Heart left ventricle (tissue), 16 donors: ENCODE data around the gene AFDN. TPM values are rescaled to one million over a fixed set of nuclear protein-coding genes. Genes with fewer than 3 reads are reported as not detected.

Source experiments
- ATAC-seq, 4 donors: fragments of 200-7000 bp; cut with Tn5 transposase; one replicate each; pipeline ENCODE4 v1.9.1; 2020 to 2022; ENCODE audit warnings: moderate library complexity in 4 of 4, mild to moderate bottlenecking in 3 of 4, moderate number of reproducible peaks in 1 of 4
- DNase-seq, 5 donors: peaks; one replicate each; pipeline ENCODE4 v3.0.0-alpha.2; 2020
- H3K27ac ChIP-seq, 12 donors: fragments of 200-600 bp; sonication (generic) in 4 of 12; one replicate each; pipeline versions ENCODE4 v1.5.0 to v1.8.0; 2016 to 2022; ENCODE audit warnings: mild to moderate bottlenecking in 2 of 12
- H3K27me3 ChIP-seq, 9 donors: fragments of 200-600 bp; sonication (generic) in 2 of 9; one replicate each; pipeline versions ENCODE4 v1.5.1 to v1.8.0; 2016 to 2022; ENCODE audit warnings: mild to moderate bottlenecking in 3 of 9
- H3K36me3 ChIP-seq, 9 donors: fragments of 200-600 bp; sonication (generic) in 2 of 9; one replicate each; pipeline versions ENCODE4 v1.5.0 to v1.8.0; 2018 to 2022; ENCODE audit warnings: mild to moderate bottlenecking in 2 of 9
- H3K4me1 ChIP-seq, 12 donors: fragments of 200-600 bp; sonication (generic) in 4 of 12; one replicate each; pipeline versions ENCODE4 v1.5.0 to v1.8.0; 2016 to 2022; ENCODE audit warnings: mild to moderate bottlenecking in 3 of 12
- H3K4me3 ChIP-seq, 12 donors: fragments of 200-600 bp; sonication (generic) in 4 of 12; one replicate each; pipeline versions ENCODE4 v1.5.0 to v1.8.0; 2017 to 2022; ENCODE audit warnings: mild to moderate bottlenecking in 9 of 12, moderate library complexity in 4 of 12
- H3K9me3 ChIP-seq, 12 donors: fragments of 200-600 bp; sonication (generic) in 4 of 12; one replicate each; pipeline versions ENCODE4 v1.5.0 to v1.8.0; 2016 to 2022; ENCODE audit warnings: mild to moderate bottlenecking in 1 of 12
- POLR2A ChIP-seq, 2 donors: fragments of 450-650 bp; IDR thresholded peaks; one replicate each; pipeline ENCODE4 v1.6.1; 2017; ENCODE audit warnings: antibody characterized with exemption in 2 of 2, mild to moderate bottlenecking in 2 of 2, moderate library complexity in 2 of 2
- WGBS, 4 donors: extraction: QIAGEN DNeasy Blood & Tissue Kit in 2 of 4; methylation state at CpG; one replicate each; pipeline versions ENCODE4 v1.1.5 to v1.1.7; 2013 to 2018; 5-methylcytosine and 5-hydroxymethylcytosine counted together
- intact Hi-C, 10 donors: fragments of 100-400 bp; cut with DNase I; formaldehyde crosslinking; loops; one replicate each; pipeline versions ENCODE4 v1.11.1 to v1.14.2; 2022
- polyA plus RNA-seq, 2 donors: library from polyadenylated mRNA; stranded (reverse); fragments of 200-250 nt; gene quantifications; one replicate each; pipeline ENCODE4 v1.2.3, GENCODE V29; 2013
- total RNA-seq, 9 donors: library from RNA; depleted of rRNA in 2 of 9; stranded (reverse); fragments of >200 nt in 2 of 9; fragmentation: NEBNext Ultra II Directional in 3 of 9; extraction: Animal tissue kit (Norgen Biotek cat#: 25700) in 3 of 9; gene quantifications; one replicate each; pipeline versions ENCODE4 v1.1.0 to v1.2.4, GENCODE V29; 2016 to 2023
- TF ChIP-seq, protein P1 (sequence below), 12 donors: fragments of 200-600 bp; sonication (generic) in 4 of 12; IDR thresholded peaks; one replicate each; pipeline versions ENCODE4 v1.5.0 to v1.8.0; 2018 to 2022; ENCODE audit warnings: antibody characterized with exemption in 12 of 12, mild to moderate bottlenecking in 5 of 12
- donor health status: ischemic (EF 13 %, LVEDD 7.1; RV severe dilation, severe dysfunction).
- donor health status: healthy with polysubstance abuse.
- donor health status: DM: no; HTN: yes; CAD: no.
- donor health status: DM: no; HTN: no; CAD: no.
- donor health status: ischemic (EF 25% LVEDD 6.9; RV normal size, moderate dysfunction).
- donor health status: ischemic (EF 25% LVEDD 5.7; RV mildly dilated, moderate dysfunction).
- donor health status: healthy.
- donor health status: DM: yes; HTN: yes; CAD: no.
- donor health status: ischemic (EF 35%, LVEDD 5.7; RV mildly dilated, moderate dysfunction).
- donor health status: nonischemic (EF 11% LVEDD 7.7; RV severe dilation, severe dysfunction).
- donor health status: DM: yes; HTN: yes; CAD: no.
- donor health status: PGD.
- donor health status: ischemic (EF 29% LVEDD 5.4; RV normal size, mild dysfunction).
- donor health status: nonischemic (EF 23%, LVEDD 6.1; RV moderate dilation, normal function).

The AFDN gene
- total and polyA plus RNA-seq, 11 donors = 27.6 to 100 (median 50.4) TPM

DNA sequence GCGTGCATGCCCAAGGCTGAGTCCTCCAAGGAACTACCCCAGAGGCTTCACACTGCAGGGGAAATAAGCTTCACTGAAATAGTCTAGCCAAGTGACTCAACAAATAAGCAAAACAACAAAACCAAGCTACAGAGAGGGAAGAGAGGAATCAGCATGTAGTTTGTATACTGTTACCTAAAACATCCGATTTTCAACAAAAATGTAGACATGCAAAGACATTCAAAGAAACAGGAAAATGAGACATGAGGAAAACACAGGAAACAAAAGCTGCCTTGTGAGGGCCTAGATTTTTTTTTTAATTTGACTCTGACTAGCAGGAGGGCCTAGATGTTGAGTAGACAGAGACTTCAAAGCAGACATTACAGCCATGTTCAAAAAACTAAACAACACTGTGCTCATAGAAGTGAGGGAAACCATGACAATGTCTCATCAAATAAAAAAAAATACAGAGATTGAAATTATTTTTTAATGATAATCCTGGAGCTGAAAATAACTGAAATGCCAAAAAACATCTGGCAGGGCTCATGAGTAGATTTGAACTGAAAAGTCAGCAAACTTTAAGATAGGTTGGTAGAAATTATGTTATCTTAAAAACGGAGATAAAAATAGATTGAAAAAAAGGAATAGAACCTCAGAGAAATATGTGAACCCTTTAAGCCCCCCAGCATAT, 154.3 kb downstream of the AFDN start:
- H3K27me3 ChIP-seq = no peaks in the 10 kb centered on the region
- H3K27ac ChIP-seq = no peak overlapping the region
- ATAC-seq (no peak), DNase-seq (no peak)
- intact Hi-C loops = no loop called here
- no peaks in the 10 kb centered on the region for H3K9me3 ChIP-seq
- H3K36me3 ChIP-seq = no peaks in the 10 kb centered on the region
- WGBS, 4 donors = 66 to 72% (median 68%) methylated on average over 3 of the region's 3 CpGs
- TF ChIP-seq, protein P1, sequence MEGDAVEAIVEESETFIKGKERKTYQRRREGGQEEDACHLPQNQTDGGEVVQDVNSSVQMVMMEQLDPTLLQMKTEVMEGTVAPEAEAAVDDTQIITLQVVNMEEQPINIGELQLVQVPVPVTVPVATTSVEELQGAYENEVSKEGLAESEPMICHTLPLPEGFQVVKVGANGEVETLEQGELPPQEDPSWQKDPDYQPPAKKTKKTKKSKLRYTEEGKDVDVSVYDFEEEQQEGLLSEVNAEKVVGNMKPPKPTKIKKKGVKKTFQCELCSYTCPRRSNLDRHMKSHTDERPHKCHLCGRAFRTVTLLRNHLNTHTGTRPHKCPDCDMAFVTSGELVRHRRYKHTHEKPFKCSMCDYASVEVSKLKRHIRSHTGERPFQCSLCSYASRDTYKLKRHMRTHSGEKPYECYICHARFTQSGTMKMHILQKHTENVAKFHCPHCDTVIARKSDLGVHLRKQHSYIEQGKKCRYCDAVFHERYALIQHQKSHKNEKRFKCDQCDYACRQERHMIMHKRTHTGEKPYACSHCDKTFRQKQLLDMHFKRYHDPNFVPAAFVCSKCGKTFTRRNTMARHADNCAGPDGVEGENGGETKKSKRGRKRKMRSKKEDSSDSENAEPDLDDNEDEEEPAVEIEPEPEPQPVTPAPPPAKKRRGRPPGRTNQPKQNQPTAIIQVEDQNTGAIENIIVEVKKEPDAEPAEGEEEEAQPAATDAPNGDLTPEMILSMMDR (IDR thresholded peaks at IDR 0.05) = no peak
- no peak for TF ChIP-seq POLR2A (IDR thresholded peaks at IDR 0.05)
- no peak overlapping the region for H3K4me3 ChIP-seq
- H3K4me1 ChIP-seq = peaks cover 0 to 10% (median 0%) of the 10 kb centered on the region in 12 donors

DNA sequence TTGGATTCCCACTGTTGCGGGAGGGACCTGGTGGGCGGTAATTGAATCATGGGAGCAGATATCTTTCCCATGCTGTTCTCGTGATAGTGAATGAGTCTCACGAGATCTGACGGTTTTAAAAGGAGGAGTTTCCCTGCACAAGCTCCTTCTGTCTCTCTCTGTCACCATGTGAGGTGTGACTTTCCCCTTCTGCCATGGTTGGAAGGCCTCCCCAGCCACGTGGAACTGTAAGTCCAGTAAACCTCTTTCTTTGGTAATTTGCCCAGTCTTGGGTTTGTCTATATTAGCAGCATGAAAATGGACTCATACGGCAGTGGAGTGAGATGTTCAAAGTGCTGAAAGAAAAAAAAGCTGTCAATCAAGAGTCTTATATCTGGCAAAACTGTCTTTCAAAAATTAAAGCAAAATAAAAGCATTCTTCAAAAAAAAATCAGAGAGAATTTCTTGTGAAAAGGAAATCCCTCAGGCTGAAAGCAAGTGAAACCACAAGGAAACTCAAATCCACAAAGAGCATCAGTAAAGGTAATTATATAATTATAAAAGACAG, 155.3 kb downstream of the AFDN start:
- no peak for TF ChIP-seq POLR2A (IDR thresholded peaks at IDR 0.05)
- TF ChIP-seq, protein P1 (IDR thresholded peaks at IDR 0.05) = no peak
- no peak overlapping the region for H3K27ac ChIP-seq
- H3K4me3 ChIP-seq = no peak overlapping the region
- H3K4me1 ChIP-seq = peaks cover 0 to 10% (median 0%) of the 10 kb centered on the region in 12 donors
- ATAC-seq (no peak), DNase-seq (no peak)
- intact Hi-C loops = no loop called here
- no peaks in the 10 kb centered on the region for H3K27me3 ChIP-seq
- H3K9me3 ChIP-seq = no peaks in the 10 kb centered on the region
- WGBS, 4 donors = 82 to 86% (median 84%) methylated on average over 7 of the region's 7 CpGs
- H3K36me3 ChIP-seq = no peaks in the 10 kb centered on the region

DNA sequence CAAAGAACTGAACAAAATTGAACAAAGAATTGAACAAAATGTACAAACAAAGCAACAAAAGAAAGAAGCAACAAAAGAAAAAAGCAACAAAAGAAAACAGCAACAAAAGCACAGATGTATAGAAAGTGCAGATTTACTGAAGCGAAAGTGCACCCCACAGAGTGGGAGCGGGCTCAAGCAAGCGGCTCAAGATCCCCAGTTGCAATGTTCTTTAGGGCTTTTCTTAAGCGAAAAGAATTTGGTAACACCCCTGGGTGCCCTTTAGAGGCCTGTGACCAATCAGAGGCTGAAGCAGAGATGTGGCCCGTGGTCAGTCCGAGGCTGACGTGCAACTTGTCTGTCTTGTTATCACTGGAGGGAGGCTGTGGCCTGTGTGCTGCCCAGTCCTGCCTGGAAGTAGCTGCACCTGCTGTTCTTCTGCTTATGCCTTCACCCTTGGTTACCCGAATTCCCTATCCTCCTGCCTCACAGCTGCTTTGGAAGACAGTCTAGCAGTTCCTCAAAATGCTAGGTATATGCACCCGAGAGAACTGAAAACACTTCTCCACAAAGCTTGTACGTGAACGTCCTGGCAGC, 157.5 kb downstream of the AFDN start:
- intact Hi-C loops = no loop called here
- peaks cover 0 to 21% (median 1%) of the 10 kb centered on the region in 12 donors for H3K4me1 ChIP-seq
- DNase-seq = no peak
- H3K4me3 ChIP-seq = no peak overlapping the region
- no peaks in the 10 kb centered on the region for H3K27me3 ChIP-seq
- H3K9me3 ChIP-seq = no peaks in the 10 kb centered on the region
- ATAC-seq = no peak
- WGBS, 4 donors = 90 to 95% (median 92%) methylated on average over 11 of the region's 11 CpGs
- TF ChIP-seq POLR2A (IDR thresholded peaks at IDR 0.05) = no peak
- TF ChIP-seq, protein P1 (IDR thresholded peaks at IDR 0.05) = no peak
- H3K36me3 ChIP-seq = no peaks in the 10 kb centered on the region
- no peak overlapping the region for H3K27ac ChIP-seq

DNA sequence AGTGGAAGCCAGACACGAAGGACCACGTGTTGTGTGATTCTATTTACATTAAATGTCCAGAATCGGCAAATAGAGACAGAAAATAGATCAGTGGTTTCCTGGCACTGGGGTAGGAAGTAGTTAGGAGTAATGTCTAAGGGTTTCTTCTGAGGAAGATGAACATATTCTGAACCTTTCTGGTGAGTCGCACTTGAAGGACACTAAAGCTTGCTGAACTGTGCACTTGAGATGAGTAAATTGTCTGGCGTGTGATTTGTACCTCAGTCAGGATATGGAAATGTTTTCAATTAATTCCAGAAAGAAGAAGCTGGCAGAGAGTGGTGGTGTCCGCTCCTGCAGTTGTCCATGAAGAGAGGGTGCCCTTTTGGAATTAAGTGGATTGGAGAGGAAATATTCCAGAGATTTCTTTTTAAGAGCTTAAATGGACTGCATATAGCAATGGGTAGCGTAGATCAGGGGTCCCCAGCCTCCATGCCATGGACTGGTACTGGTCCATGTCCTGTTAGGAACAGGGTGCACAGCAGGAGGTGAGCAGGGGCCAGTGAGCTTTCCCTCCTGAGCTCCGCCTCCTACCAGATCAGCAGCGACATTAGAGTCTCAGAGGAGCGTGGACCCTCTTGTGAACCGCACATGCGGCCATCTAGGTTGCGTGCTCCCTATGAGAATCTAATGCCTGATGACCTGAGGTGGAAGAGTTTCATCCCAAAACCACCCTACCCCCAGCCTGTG, 158.3 kb downstream of the AFDN start:
- H3K4me3 ChIP-seq = no peak overlapping the region
- ATAC-seq (no peak), DNase-seq (no peak)
- peaks cover 0 to 21% (median 1%) of the 10 kb centered on the region in 12 donors for H3K4me1 ChIP-seq
- TF ChIP-seq, protein P1 (IDR thresholded peaks at IDR 0.05) = no peak
- no peak for TF ChIP-seq POLR2A (IDR thresholded peaks at IDR 0.05)
- no peak overlapping the region for H3K27ac ChIP-seq
- no peaks in the 10 kb centered on the region for H3K36me3 ChIP-seq
- no peaks in the 10 kb centered on the region for H3K27me3 ChIP-seq
- no peaks in the 10 kb centered on the region for H3K9me3 ChIP-seq
- intact Hi-C loops = no loop called here
- 89 to 98% (median 97%) methylated on average over 13 of the region's 13 CpGs for WGBS, 4 donors
